ENCODE data around the gene ZNF570.

The ZNF570 gene

GRCh38 chr19:37468961-37469777, at the start of gene ZNF570:
Gene ZNF570 (plus strand): TSS chr19:37469356. CDS start chr19:37470355, 999 bp downstream.
- DNase-seq = peak; percentile 86

GRCh38 chr19:37452500-37453245, 16.5 kb upstream of the ZNF570 start:
- DNase-seq = no peak

GRCh38 chr19:37466277-37466797, 2.8 kb upstream of the ZNF570 start:
- no peak for DNase-seq

GRCh38 chr19:37466798-37467607, 2.2 kb upstream of the ZNF570 start, which contains the start of gene ZNF569:
Gene ZNF569 (minus strand): TSS chr19:37467444. CDS start chr19:37444921, 22,523 bp downstream.
- peak; percentile 96 for DNase-seq

GRCh38 chr19:37467608-37468090, 1.5 kb upstream of the ZNF570 start:
- no peak for DNase-seq

- DNase-seq = no peak
Observed at GRCh38 chr19:37470216-37470615, 1.1 kb downstream of the ZNF570 start.

GRCh38 chr19:37472165-37472564, 3.0 kb downstream of the ZNF570 start:
- no peak for DNase-seq

- peak; percentile 18 for DNase-seq
Observed at GRCh38 chr19:37484406-37485168, 15.4 kb downstream of the ZNF570 start.

GRCh38 chr19:37492213-37492612, 23.1 kb downstream of the ZNF570 start:
- DNase-seq = no peak

- no peak for DNase-seq
Observed at GRCh38 chr19:37505958-37506386, 36.8 kb downstream of the ZNF570 start.

GRCh38 chr19:37506387-37507166, 37.4 kb downstream of the ZNF570 start, which contains the start of gene ZNF793:
Gene ZNF793 (plus strand): TSS chr19:37506939. CDS start chr19:37523440, 16,501 bp downstream.
- no peak for DNase-seq

GRCh38 chr19:37507167-37507464, 38.0 kb downstream of the ZNF570 start:
- no peak for DNase-seq

GRCh38 chr19:37511186-37511585, 42.0 kb downstream of the ZNF570 start:
- DNase-seq = no peak

- DNase-seq = no peak
Observed at GRCh38 chr19:37511821-37512220, 42.7 kb downstream of the ZNF570 start.

GRCh38 chr19:37513397-37513796, 44.2 kb downstream of the ZNF570 start:
- peak; percentile 45 for DNase-seq

GRCh38 chr19:37519890-37520289, 50.7 kb downstream of the ZNF570 start:
- no peak for DNase-seq

GRCh38 chr19:37537391-37537947, 68.3 kb downstream of the ZNF570 start:
- no peak for DNase-seq
